Suprapubic skin (tissue), 3 donors: ENCODE results near the gene SMC3.

Experiments
- CTCF ChIP-seq, 2 donors: fragments of 200-600 bp in 1 of 2; fragments of 450-650 bp in 1 of 2; sonication (generic) in 1 of 2; IDR thresholded peaks; one replicate each; pipeline ENCODE4 v1.5.1; 2016 to 2019; ENCODE audit warnings: antibody characterized with exemption in 2 of 2, mild to moderate bottlenecking in 1 of 2, moderate library complexity in 1 of 2
- POLR2AphosphoS5 ChIP-seq, 3 donors: sonication (generic); formaldehyde crosslinking; IDR thresholded peaks; one replicate each; pipeline ENCODE4 v1.6.1; 2017; ENCODE audit warnings: antibody characterized with exemption in 3 of 3

GRCh38 chr10:110556969-110557601 is 10.4 kb upstream of the SMC3 start:
- no peak for TF ChIP-seq POLR2AphosphoS5 (IDR thresholded peaks at IDR 0.05)
- TF ChIP-seq CTCF (IDR thresholded peaks at IDR 0.05): peak; percentile 40 to 56
